ENCODE results near the gene RTN4.

GRCh38 chr2:55006306-55006705 is 43.9 kb downstream of the RTN4 start:
- TF ChIP-seq, protein P1, sequence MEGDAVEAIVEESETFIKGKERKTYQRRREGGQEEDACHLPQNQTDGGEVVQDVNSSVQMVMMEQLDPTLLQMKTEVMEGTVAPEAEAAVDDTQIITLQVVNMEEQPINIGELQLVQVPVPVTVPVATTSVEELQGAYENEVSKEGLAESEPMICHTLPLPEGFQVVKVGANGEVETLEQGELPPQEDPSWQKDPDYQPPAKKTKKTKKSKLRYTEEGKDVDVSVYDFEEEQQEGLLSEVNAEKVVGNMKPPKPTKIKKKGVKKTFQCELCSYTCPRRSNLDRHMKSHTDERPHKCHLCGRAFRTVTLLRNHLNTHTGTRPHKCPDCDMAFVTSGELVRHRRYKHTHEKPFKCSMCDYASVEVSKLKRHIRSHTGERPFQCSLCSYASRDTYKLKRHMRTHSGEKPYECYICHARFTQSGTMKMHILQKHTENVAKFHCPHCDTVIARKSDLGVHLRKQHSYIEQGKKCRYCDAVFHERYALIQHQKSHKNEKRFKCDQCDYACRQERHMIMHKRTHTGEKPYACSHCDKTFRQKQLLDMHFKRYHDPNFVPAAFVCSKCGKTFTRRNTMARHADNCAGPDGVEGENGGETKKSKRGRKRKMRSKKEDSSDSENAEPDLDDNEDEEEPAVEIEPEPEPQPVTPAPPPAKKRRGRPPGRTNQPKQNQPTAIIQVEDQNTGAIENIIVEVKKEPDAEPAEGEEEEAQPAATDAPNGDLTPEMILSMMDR (IDR thresholded peaks at IDR 0.05; ENCODE audit: poor library complexity) = no peak
- no peak for TF ChIP-seq EZH2 (IDR thresholded peaks at IDR 0.05; ENCODE audit: borderline replicate concordance)
- TF ChIP-seq EZH2phosphoT487 (IDR thresholded peaks at IDR 0.05; ENCODE audit: low read depth, severe bottlenecking, unreplicated experiment) = no peak
